SK-N-MC (cell line): ENCODE measurements around the gene TMEM25.
A peak's percentile ranks its signal among the peaks of the same experiment; 100 is the strongest.
"Not testable (repeated sequence)": the region's sequence is repeated elsewhere in the genome, so short reads cannot be mapped to it uniquely, and the experiment has no call there.

ENCODE experiments used
- DNase-seq: peaks from one replicate; pipeline ENCODE4 v3.0.0-alpha.2; 2011; ENCODE audit warnings: low read depth, low spot score
- H3K27ac ChIP-seq: fragments of 200-600 bp; sonication (generic); 2 replicates; pipeline ENCODE4 v1.5.1; 2016; ENCODE audit warnings: mixed run types
- H3K36me3 ChIP-seq: fragments of 200-600 bp; sonication (generic); 2 replicates; pipeline ENCODE4 v1.6.1; 2017; ENCODE audit warnings: antibody characterized with exemption, low read length, mixed read lengths; ENCODE audit not compliant: insufficient read depth
- H3K4me3 ChIP-seq: fragments of 200-600 bp; sonication (generic); 2 replicates; pipeline ENCODE4 v1.5.1; 2016
- H3K9ac ChIP-seq: fragments of 200-600 bp; sonication (generic); 2 replicates; pipeline ENCODE4 v1.8.0; 2017; ENCODE audit warnings: mixed run types, mixed read lengths; ENCODE audit not compliant: insufficient read length
- H3K9me3 ChIP-seq: fragments of 200-600 bp; sonication (generic); 2 replicates; pipeline ENCODE4 v1.6.1; 2017; ENCODE audit warnings: low read depth, mild to moderate bottlenecking, antibody characterized with exemption, low read length, moderate library complexity, mixed read lengths
- EZH2 ChIP-seq: fragments of 200-600 bp; sonication (generic); IDR thresholded peaks from one replicate; pipeline ENCODE4 v1.6.1; 2017; ENCODE audit warnings: antibody characterized with exemption
- FOXP2 ChIP-seq: optimal IDR thresholded peaks from 2 replicates; pipeline ENCODE3; 2011; ENCODE audit warnings: mild to moderate bottlenecking, moderate library complexity; ENCODE audit not compliant: insufficient read depth; ENCODE audit errors: extremely low read length, control extremely low read depth
- POLR2AphosphoS5 ChIP-seq: IDR thresholded peaks from 2 replicates; pipeline ENCODE4 v1.6.1; 2012; ENCODE audit warnings: mild to moderate bottlenecking, low read depth, low read length, borderline replicate concordance

The TMEM25 gene

GRCh38 chr11:118565051-118565450, 34.1 kb downstream of the TMEM25 start:
- Histone ChIP-seq H3K36me3 (no peaks in the 10 kb centered on the region), H3K9ac (peak overlapping the region; percentile 32), H3K27ac (no peak overlapping the region), H3K4me3 (peak overlapping the region; percentile 40), H3K9me3 (no peaks in the 10 kb centered on the region)
- no peak for DNase-seq
- TF ChIP-seq POLR2AphosphoS5 = no peak
- TF ChIP-seq FOXP2 = no peak
- no peak for TF ChIP-seq EZH2

DNA sequence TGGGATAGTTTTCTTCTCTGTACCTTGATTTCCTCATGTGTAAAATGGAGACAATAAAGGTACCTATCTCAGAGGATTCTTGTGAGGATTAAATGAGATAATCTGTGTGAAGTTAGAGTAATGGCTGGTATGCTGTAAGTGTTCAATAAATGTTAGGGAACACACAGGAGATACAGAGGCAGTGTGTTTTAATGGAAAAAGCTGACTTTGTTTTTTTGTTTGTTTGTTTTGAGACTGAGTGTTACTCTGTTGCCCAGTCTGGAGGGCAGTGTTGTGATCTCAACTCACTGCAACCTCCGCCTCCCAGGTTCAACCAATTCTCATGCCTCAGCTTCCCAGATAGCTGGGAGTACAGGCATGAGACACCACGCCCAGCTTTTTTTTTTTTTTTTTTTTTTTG, 38.7 kb downstream of the TMEM25 start:
- Histone ChIP-seq H3K9ac (no peak overlapping the region), H3K36me3 (no peaks in the 10 kb centered on the region), H3K9me3 (no peaks in the 10 kb centered on the region), H3K27ac (no peak overlapping the region), H3K4me3 (no peak overlapping the region)
- TF ChIP-seq FOXP2 = no peak
- TF ChIP-seq EZH2 = no peak
- no peak for TF ChIP-seq POLR2AphosphoS5
- no peak for DNase-seq

- Histone ChIP-seq H3K27ac (no peak overlapping the region), H3K4me3 (no peak overlapping the region), H3K9me3 (no peaks in the 10 kb centered on the region), H3K36me3 (no peaks in the 10 kb centered on the region), H3K9ac (no peak overlapping the region)
- no peak for TF ChIP-seq EZH2
- TF ChIP-seq POLR2AphosphoS5 = no peak
- no peak for TF ChIP-seq FOXP2
- DNase-seq = no peak
Observed at GRCh38 chr11:118570787-118571186, 39.8 kb downstream of the TMEM25 start.

DNA sequence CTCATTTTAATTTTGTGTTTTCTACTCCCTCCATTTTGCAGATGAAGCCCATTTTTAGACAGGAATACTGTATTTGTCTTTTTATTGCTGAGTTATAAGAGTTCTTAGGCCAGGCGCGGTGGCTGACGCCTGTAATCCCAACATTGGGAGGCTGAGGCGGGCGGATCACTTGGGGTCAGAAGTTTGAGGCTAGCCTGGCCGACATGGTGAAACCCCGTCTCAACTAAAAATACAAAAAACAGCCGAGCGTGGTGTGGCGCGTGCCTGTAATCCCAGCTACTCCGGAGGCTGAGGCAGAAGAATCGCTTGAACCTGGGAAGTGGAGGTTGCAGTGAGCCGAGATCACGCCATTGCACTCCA, 40.7 kb downstream of the TMEM25 start:
- not testable (repeated sequence) for DNase-seq, H3K36me3 ChIP-seq, H3K27ac ChIP-seq, H3K9me3 ChIP-seq
- peak overlapping the region; percentile 98 for H3K9ac ChIP-seq
- H3K4me3 ChIP-seq = peak overlapping the region; percentile 98

GRCh38 chr11:118572061-118572980, 41.3 kb downstream of the TMEM25 start, which contains the start of gene ARCN1:
TSS of gene ARCN1 (plus strand) at chr11:118572409. CDS start at chr11:118572548, 139 bp downstream.
- Histone ChIP-seq H3K27ac (peak within 1 kb of the TSS; percentile 79), H3K36me3 (no peaks in the 10 kb centered on the region; the same call in 1 of the 2 replicates), H3K9me3 (no peaks in the 10 kb centered on the region), H3K9ac (peak within 1 kb of the TSS; percentile 98), H3K4me3 (peak within 1 kb of the TSS; percentile 98)
- no peak for DNase-seq
- TF ChIP-seq FOXP2 = no peak
- TF ChIP-seq EZH2 = no peak
- peak; percentile 74 for TF ChIP-seq POLR2AphosphoS5

- H3K9me3 ChIP-seq = no peaks in the 10 kb centered on the region
- H3K9ac ChIP-seq = peak overlapping the region; percentile 98
- peak overlapping the region; percentile 98 for H3K4me3 ChIP-seq
- no peak for TF ChIP-seq EZH2
- TF ChIP-seq FOXP2 = no peak
- TF ChIP-seq POLR2AphosphoS5 = no peak; the same call in 1 of the 2 replicates
- H3K36me3 ChIP-seq = no peaks in the 10 kb centered on the region; the same call in 1 of the 2 replicates
- no peak for DNase-seq
- H3K27ac ChIP-seq = peak overlapping the region; percentile 79
Observed at GRCh38 chr11:118572981-118573550, 42.1 kb downstream of the TMEM25 start.

DNA sequence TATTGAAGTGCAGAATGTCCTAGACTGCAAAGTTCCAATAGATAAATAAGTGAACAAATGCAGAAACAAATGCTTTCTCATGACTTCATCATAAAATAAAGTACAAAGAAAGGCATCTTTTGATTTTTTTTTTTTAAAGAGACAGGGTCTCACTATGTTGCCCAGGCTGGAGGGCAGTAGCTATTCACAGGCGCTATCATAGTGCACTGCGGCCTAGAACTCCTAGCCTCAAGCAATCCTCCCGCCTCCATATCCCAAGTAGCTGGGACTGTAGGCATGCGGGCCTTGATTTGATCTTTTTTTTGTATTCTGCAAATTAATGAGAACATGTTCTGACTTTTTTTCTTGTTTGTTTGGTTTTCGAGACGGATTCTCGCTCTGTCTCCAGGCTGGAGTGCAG, 43.6 kb downstream of the TMEM25 start:
- H3K4me3 ChIP-seq = no peak overlapping the region; the same call in 1 of the 2 replicates
- H3K27ac ChIP-seq = no peak overlapping the region
- no peaks in the 10 kb centered on the region; the same call in 1 of the 2 replicates for H3K36me3 ChIP-seq
- TF ChIP-seq EZH2 (no peak), POLR2AphosphoS5 (no peak), FOXP2 (no peak)
- H3K9me3 ChIP-seq = no peaks in the 10 kb centered on the region
- H3K9ac ChIP-seq = no peak overlapping the region
- no peak for DNase-seq

- peaks cover 16% of the 10 kb centered on the region for H3K36me3 ChIP-seq
Observed at GRCh38 chr11:118577995-118578394, 47.0 kb downstream of the TMEM25 start.

More at GRCh38 chr11:118577995-118578394, 47.0 kb downstream of the TMEM25 start:
- H3K4me3 ChIP-seq, H3K9ac ChIP-seq, H3K27ac ChIP-seq, DNase-seq, H3K9me3 ChIP-seq: not testable (repeated sequence)
